Heart left ventricle (tissue), 16 donors: ENCODE results near the gene NFS1. TPM values are rescaled to one million over a fixed set of nuclear protein-coding genes. Genes with fewer than 3 reads are reported as not detected.
A peak's percentile ranks its signal among the peaks of the same experiment; 100 is the strongest.

Source experiments
- ATAC-seq, 4 donors: fragments of 200-7000 bp; cut with Tn5 transposase; one replicate each; pipeline ENCODE4 v1.9.1; 2020 to 2022; ENCODE audit warnings: moderate library complexity in 4 of 4, mild to moderate bottlenecking in 3 of 4, moderate number of reproducible peaks in 1 of 4
- DNase-seq, 5 donors: peaks; one replicate each; pipeline ENCODE4 v3.0.0-alpha.2; 2020
- H3K27ac ChIP-seq, 12 donors: fragments of 200-600 bp; sonication (generic) in 4 of 12; one replicate each; pipeline versions ENCODE4 v1.5.0 to v1.8.0; 2016 to 2022; ENCODE audit warnings: mild to moderate bottlenecking in 2 of 12
- H3K27me3 ChIP-seq, 9 donors: fragments of 200-600 bp; sonication (generic) in 2 of 9; one replicate each; pipeline versions ENCODE4 v1.5.1 to v1.8.0; 2016 to 2022; ENCODE audit warnings: mild to moderate bottlenecking in 3 of 9
- H3K36me3 ChIP-seq, 9 donors: fragments of 200-600 bp; sonication (generic) in 2 of 9; one replicate each; pipeline versions ENCODE4 v1.5.0 to v1.8.0; 2018 to 2022; ENCODE audit warnings: mild to moderate bottlenecking in 2 of 9
- H3K4me1 ChIP-seq, 12 donors: fragments of 200-600 bp; sonication (generic) in 4 of 12; one replicate each; pipeline versions ENCODE4 v1.5.0 to v1.8.0; 2016 to 2022; ENCODE audit warnings: mild to moderate bottlenecking in 3 of 12
- H3K4me3 ChIP-seq, 12 donors: fragments of 200-600 bp; sonication (generic) in 4 of 12; one replicate each; pipeline versions ENCODE4 v1.5.0 to v1.8.0; 2017 to 2022; ENCODE audit warnings: mild to moderate bottlenecking in 9 of 12, moderate library complexity in 4 of 12
- H3K9me3 ChIP-seq, 12 donors: fragments of 200-600 bp; sonication (generic) in 4 of 12; one replicate each; pipeline versions ENCODE4 v1.5.0 to v1.8.0; 2016 to 2022; ENCODE audit warnings: mild to moderate bottlenecking in 1 of 12
- CTCF ChIP-seq, 12 donors: fragments of 200-600 bp; sonication (generic) in 4 of 12; IDR thresholded peaks; one replicate each; pipeline versions ENCODE4 v1.5.0 to v1.8.0; 2018 to 2022; ENCODE audit warnings: antibody characterized with exemption in 12 of 12, mild to moderate bottlenecking in 5 of 12
- POLR2A ChIP-seq, 2 donors: fragments of 450-650 bp; IDR thresholded peaks; one replicate each; pipeline ENCODE4 v1.6.1; 2017; ENCODE audit warnings: antibody characterized with exemption in 2 of 2, mild to moderate bottlenecking in 2 of 2, moderate library complexity in 2 of 2
- WGBS, 4 donors: extraction: QIAGEN DNeasy Blood & Tissue Kit in 2 of 4; methylation state at CpG; one replicate each; pipeline versions ENCODE4 v1.1.5 to v1.1.7; 2013 to 2018; 5-methylcytosine and 5-hydroxymethylcytosine counted together
- intact Hi-C, 10 donors: fragments of 100-400 bp; cut with DNase I; formaldehyde crosslinking; loops; one replicate each; pipeline versions ENCODE4 v1.11.1 to v1.14.2; 2022
- polyA plus RNA-seq, 2 donors: library from polyadenylated mRNA; stranded (reverse); fragments of 200-250 nt; gene quantifications; one replicate each; pipeline ENCODE4 v1.2.3, GENCODE V29; 2013
- total RNA-seq, 9 donors: library from RNA; depleted of rRNA in 2 of 9; stranded (reverse); fragments of >200 nt in 2 of 9; fragmentation: NEBNext Ultra II Directional in 3 of 9; extraction: Animal tissue kit (Norgen Biotek cat#: 25700) in 3 of 9; gene quantifications; one replicate each; pipeline versions ENCODE4 v1.1.0 to v1.2.4, GENCODE V29; 2016 to 2023
- donor health status: ischemic (EF 13 %, LVEDD 7.1; RV severe dilation, severe dysfunction).
- donor health status: healthy with polysubstance abuse.
- donor health status: DM: no; HTN: yes; CAD: no.
- donor health status: DM: no; HTN: no; CAD: no.
- donor health status: ischemic (EF 25% LVEDD 6.9; RV normal size, moderate dysfunction).
- donor health status: ischemic (EF 25% LVEDD 5.7; RV mildly dilated, moderate dysfunction).
- donor health status: healthy.
- donor health status: DM: yes; HTN: yes; CAD: no.
- donor health status: ischemic (EF 35%, LVEDD 5.7; RV mildly dilated, moderate dysfunction).
- donor health status: nonischemic (EF 11% LVEDD 7.7; RV severe dilation, severe dysfunction).
- donor health status: DM: yes; HTN: yes; CAD: no.
- donor health status: PGD.
- donor health status: ischemic (EF 29% LVEDD 5.4; RV normal size, mild dysfunction).
- donor health status: nonischemic (EF 23%, LVEDD 6.1; RV moderate dilation, normal function).

NFS1 gene
- total and polyA plus RNA-seq, 11 donors, result 27.4 to 67.5 (median 58.3) TPM

- no peak for DNase-seq
- Histone ChIP-seq H3K27ac (no peak overlapping the region), H3K4me3 (no peak overlapping the region), H3K4me1 (peaks cover 0 to 51% (median 32%) of the 10 kb centered on the region in 12 donors), H3K36me3 (peaks cover 0 to 53% (median 33%) of the 10 kb centered on the region in 9 donors), H3K27me3 (no peaks in the 10 kb centered on the region), H3K9me3 (no peaks in the 10 kb centered on the region)
- TF ChIP-seq CTCF (IDR thresholded peaks at IDR 0.05), result no peak
- TF ChIP-seq POLR2A (IDR thresholded peaks at IDR 0.05), result no peak
- WGBS, 4 donors, result 95 to 98% (median 97%) methylated on average over 3 of the region's 3 CpGs
- intact Hi-C loops, result no loop called here
- ATAC-seq, result no peak
Measured at GRCh38 chr20:35653430-35653734, 45.8 kb downstream of the NFS1 start.

- ATAC-seq, result peak in 1 of 4 donors; percentile 34
Measured at GRCh38 chr20:35652641-35653429, 46.3 kb downstream of the NFS1 start.

GRCh38 chr20:35651958-35652357, 47.2 kb downstream of the NFS1 start:
- no peak overlapping the region for H3K27ac ChIP-seq
- no peak for ATAC-seq
- peaks cover 0 to 64% (median 33%) of the 10 kb centered on the region in 9 donors for H3K36me3 ChIP-seq
- no peak for DNase-seq
- H3K9me3 ChIP-seq, result no peaks in the 10 kb centered on the region
- TF ChIP-seq CTCF (IDR thresholded peaks at IDR 0.05) (no peak), POLR2A (IDR thresholded peaks at IDR 0.05) (no peak)
- peaks cover 0 to 37% (median 18%) of the 10 kb centered on the region in 12 donors for H3K4me1 ChIP-seq
- intact Hi-C loops, result no loop called here
- H3K4me3 ChIP-seq, result no peak overlapping the region
- H3K27me3 ChIP-seq, result no peaks in the 10 kb centered on the region

More at GRCh38 chr20:35652641-35653429, 46.3 kb downstream of the NFS1 start:
- no peak overlapping the region for H3K27ac ChIP-seq
- H3K36me3 ChIP-seq, result peaks cover 0 to 58% (median 33%) of the 10 kb centered on the region in 9 donors
- no peak overlapping the region for H3K4me3 ChIP-seq
- TF ChIP-seq CTCF (IDR thresholded peaks at IDR 0.05) (no peak), POLR2A (IDR thresholded peaks at IDR 0.05) (no peak)
- no peak for DNase-seq
- no peaks in the 10 kb centered on the region for H3K27me3 ChIP-seq
- H3K9me3 ChIP-seq, result no peaks in the 10 kb centered on the region
- peaks cover 0 to 46% (median 27%) of the 10 kb centered on the region in 12 donors for H3K4me1 ChIP-seq
- intact Hi-C loops, result no loop called here
- WGBS, 4 donors, result 96 to 100% (median 98%) methylated on average over 13 of the region's 13 CpGs

GRCh38 chr20:35650632-35651031, 48.5 kb downstream of the NFS1 start:
- H3K36me3 ChIP-seq, result peaks cover 0 to 63% (median 29%) of the 10 kb centered on the region in 9 donors
- H3K4me1 ChIP-seq, result peaks cover 0 to 37% (median 19%) of the 10 kb centered on the region in 12 donors

More at GRCh38 chr20:35650632-35651031, 48.5 kb downstream of the NFS1 start:
- no peaks in the 10 kb centered on the region for H3K9me3 ChIP-seq
- ATAC-seq, result no peak
- H3K27ac ChIP-seq, result no peak overlapping the region
- DNase-seq, result no peak
- no peak for TF ChIP-seq POLR2A (IDR thresholded peaks at IDR 0.05)
- TF ChIP-seq CTCF (IDR thresholded peaks at IDR 0.05), result no peak
- no peak overlapping the region for H3K4me3 ChIP-seq
- 75 to 84% (median 79%) methylated on average over 3 of the region's 3 CpGs for WGBS, 4 donors
- intact Hi-C loops, result no loop called here
- no peaks in the 10 kb centered on the region for H3K27me3 ChIP-seq
